Measurements from ENCODE around the gene GUSB. TPM values are rescaled to one million over a fixed set of nuclear protein-coding genes. Genes with fewer than 3 reads are reported as not detected.

The GUSB gene
- total RNA-seq: 10 to 100 TPM; 27.6 to 40.6 TPM

DNA sequence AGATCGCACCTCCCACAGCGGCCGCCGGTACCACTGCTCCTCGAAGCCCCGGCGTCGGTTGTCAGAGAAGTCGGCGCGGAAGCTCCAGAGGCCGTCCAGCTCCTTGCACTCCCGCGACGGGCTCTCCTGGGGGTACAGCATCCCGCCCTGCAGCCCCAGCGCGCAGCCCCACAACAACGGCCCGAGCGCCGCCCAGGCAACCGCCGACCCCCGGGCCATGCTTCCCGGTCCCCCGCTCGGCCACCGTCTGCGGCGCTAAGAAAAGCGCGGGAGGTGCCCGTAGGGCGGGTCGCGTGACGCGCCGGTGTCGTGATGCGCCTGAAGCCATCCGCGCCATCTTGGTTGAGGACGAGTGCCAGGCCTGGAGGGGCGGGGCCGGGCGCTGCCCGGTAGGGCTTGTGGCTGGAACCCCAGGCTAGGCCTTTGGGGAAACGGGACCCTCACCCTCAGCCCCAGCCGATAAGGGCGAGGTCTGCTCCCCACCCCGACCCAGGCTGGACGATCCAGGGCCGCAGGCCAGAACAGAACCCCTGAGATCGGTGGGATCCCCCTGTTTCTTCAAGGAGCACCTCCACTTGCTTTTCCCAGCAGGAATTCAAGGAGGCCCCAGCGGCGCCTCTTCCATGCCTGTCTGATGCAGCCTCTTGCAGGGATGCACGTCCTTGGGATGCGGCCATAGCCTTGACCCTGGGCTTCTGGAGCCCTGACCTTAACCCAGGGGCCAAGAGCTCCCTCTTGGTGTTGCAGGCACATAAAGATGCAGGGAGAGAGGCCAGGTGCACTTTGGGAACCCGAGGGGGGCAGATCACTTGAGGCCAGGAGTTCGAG lies at the start of gene GUSB:
GUSB (minus strand) TSS at position 249 of the 828 bp plus-strand sequence; CDS start at position 219, 30 bp downstream.

Small RNA genes lying within 50 kb of the gene (small RNA-seq; reads per million reads assigned to genes)
- gene AC073261.1: 0 reads per million in 2 donors

Other genes with a start within 250 kb of the GUSB start
- 10 to 100 TPM in 1 of 2 donors, 1 to 10 TPM in 1; 6.5 to 12.0 TPM for gene VKORC1L1, start 109.1 kb downstream of the GUSB start, total RNA-seq
- gene ASL, start 93.6 kb upstream of the GUSB start, total RNA-seq: 10 to 100 TPM; 14.1 to 20.0 TPM
- 10 to 100 TPM; 23.1 to 25.3 TPM for gene CRCP, start 132.6 kb upstream of the GUSB start, total RNA-seq
- 10 to 100 TPM in 1 of 2 donors, 1 to 10 TPM in 1; 4.8 to 12.3 TPM for gene TPST1, start 223.1 kb upstream of the GUSB start, total RNA-seq

Data from melanocyte of skin (primary cell).